A673 (cell line): Measurements from ENCODE around the gene CFAP157. TPM values are rescaled to one million over a fixed set of nuclear protein-coding genes. Genes with fewer than 3 reads are reported as not detected.

Experiments
- BruUV-seq: library from RNA; stranded (reverse); fragments of 400-500 nt; replicated peaks from 2 replicates; lab custom pipeline; 2021; lab: Mats Ljungman, UMichigan
- CTCF ChIA-PET: fragments of 300-600 bp; sonication (Branson Sonifier 250); formaldehyde crosslinking; loops from one replicate; lab custom pipeline; 2022; ENCODE audit warnings: antibody characterized with exemption; lab: Charles Lee
- POLR2A ChIA-PET: fragments of 300-600 bp; sonication (Branson Sonifier 250); formaldehyde crosslinking; loops from one replicate; lab custom pipeline; 2022; ENCODE audit warnings: antibody characterized with exemption; ENCODE audit not compliant: low non-redundant PET; lab: Charles Lee
- DNase-seq: peaks from one replicate; pipeline ENCODE4 v3.0.0-alpha.2; 2015; ENCODE audit warnings: low spot score
- H3K27ac ChIP-seq: fragments of 200-600 bp; sonication (generic); 2 replicates; pipeline ENCODE4 v1.5.1; 2016; ENCODE audit warnings: mixed run types, low read depth, mild to moderate bottlenecking, mixed read lengths, antibody characterized with exemption, low read length; ENCODE audit not compliant: poor library complexity, severe bottlenecking
- H3K27me3 ChIP-seq: fragments of 200-600 bp; sonication (generic); replicated peaks from 2 replicates; pipeline ENCODE4 v1.6.1; 2017; ENCODE audit warnings: mixed run types, low read depth, mild to moderate bottlenecking, mixed read lengths, antibody characterized with exemption, low read length; ENCODE audit not compliant: insufficient read depth, poor library complexity
- H3K36me3 ChIP-seq: fragments of 200-600 bp; sonication (generic); 2 replicates; pipeline ENCODE4 v1.6.1; 2016; ENCODE audit warnings: mixed run types, mild to moderate bottlenecking, mixed read lengths, antibody characterized with exemption, low read length; ENCODE audit not compliant: insufficient read depth, poor library complexity, severe bottlenecking
- H3K4me1 ChIP-seq: fragments of 200-600 bp; sonication (generic); 2 replicates; pipeline ENCODE4 v1.6.1; 2017; ENCODE audit warnings: mixed run types, mild to moderate bottlenecking, mixed read lengths, antibody characterized with exemption, low read length; ENCODE audit not compliant: insufficient read depth, poor library complexity, severe bottlenecking
- H3K4me3 ChIP-seq: fragments of 200-600 bp; sonication (generic); 2 replicates; pipeline ENCODE4 v1.5.1; 2016; ENCODE audit warnings: low read depth, mixed run types, mild to moderate bottlenecking, mixed read lengths, low read length; ENCODE audit not compliant: poor library complexity, severe bottlenecking
- H3K9me3 ChIP-seq: fragments of 200-600 bp; sonication (generic); 2 replicates; pipeline ENCODE4 v1.6.1; 2016; ENCODE audit warnings: mixed run types, low read depth, mild to moderate bottlenecking, mixed read lengths, antibody characterized with exemption, low read length; ENCODE audit not compliant: poor library complexity, severe bottlenecking
- CTCF ChIP-seq: fragments of 300-800, 200-600 bp; sonication (generic); conservative IDR thresholded peaks from 2 replicates; pipeline ENCODE4 v1.5.1; 2017; ENCODE audit warnings: low read depth, mild to moderate bottlenecking, antibody characterized with exemption, low read length, moderate library complexity, mixed read lengths
- EZH2 ChIP-seq: fragments of 200-600 bp; sonication (generic); IDR thresholded peaks from 2 replicates; pipeline ENCODE4 v1.6.1; 2017; ENCODE audit warnings: borderline replicate concordance, low read depth, mild to moderate bottlenecking, mixed read lengths, antibody characterized with exemption, low read length; ENCODE audit not compliant: poor library complexity, severe bottlenecking
- intact Hi-C: fragments of 100-400 bp; cut with micrococcal nuclease; formaldehyde crosslinking; loops from one replicate; pipeline ENCODE4 v1.10.0; 2022; ENCODE audit not compliant: unreplicated experiment
- total RNA-seq: library from RNA; stranded (reverse); gene quantifications from 2 replicates; pipeline ENCODE4 v1.2.3, GENCODE V29; 2021

The CFAP157 gene
- total RNA-seq, 1 experiment from 2014 or later = not detected

- intact Hi-C loops = no loop called here
- TF ChIP-seq EZH2 (no peak), CTCF (no peak)
- POLR2A ChIA-PET = no interaction called here
- Histone ChIP-seq H3K4me3 (no peak overlapping the region), H3K4me1 (no peaks in the 10 kb centered on the region), H3K27me3 (no peaks in the 10 kb centered on the region), H3K36me3 (no peaks in the 10 kb centered on the region), H3K27ac (no peak overlapping the region), H3K9me3 (no peaks in the 10 kb centered on the region)
- DNase-seq = no peak
- BruUV-seq = no TSS peak
- CTCF ChIA-PET = no interaction called here
Observed at GRCh38 chr9:127680846-127681245, 25.9 kb upstream of the CFAP157 start.

GRCh38 chr9:127682351-127683136 is 24.2 kb upstream of the CFAP157 start:
- H3K4me3 ChIP-seq = no peak overlapping the region
- BruUV-seq = no TSS peak
- ChIA-PET POLR2A (interaction anchor here (0.7 kb wide), 1 partner anchor 53 kb away, joined by 3 read pairs; no protein-coding TSS in a partner anchor), CTCF (no interaction called here)
- no peak for TF ChIP-seq EZH2
- TF ChIP-seq CTCF = no peak
- no peaks in the 10 kb centered on the region for H3K9me3 ChIP-seq
- no peaks in the 10 kb centered on the region for H3K4me1 ChIP-seq
- no peak for DNase-seq
- intact Hi-C loops = no loop called here
- H3K36me3 ChIP-seq = no peaks in the 10 kb centered on the region
- no peak overlapping the region for H3K27ac ChIP-seq
- H3K27me3 ChIP-seq = no peaks in the 10 kb centered on the region

- H3K36me3 ChIP-seq = no peaks in the 10 kb centered on the region
- no peak overlapping the region for H3K4me3 ChIP-seq
- H3K9me3 ChIP-seq = no peaks in the 10 kb centered on the region
- no peaks in the 10 kb centered on the region for H3K4me1 ChIP-seq
- intact Hi-C loops = no loop called here
- no peaks in the 10 kb centered on the region for H3K27me3 ChIP-seq
- BruUV-seq = no TSS peak
- POLR2A ChIA-PET = no interaction called here
- CTCF ChIA-PET = interaction anchor here (0.5 kb wide), 1 partner anchor 341 kb away, joined by 7 read pairs; no protein-coding TSS in a partner anchor
- H3K27ac ChIP-seq = no peak overlapping the region
- no peak for TF ChIP-seq CTCF
- TF ChIP-seq EZH2 = no peak
- no peak for DNase-seq
Observed at GRCh38 chr9:127683723-127684122, 23.1 kb upstream of the CFAP157 start.
